Measurements from ENCODE around the gene CD300A. TPM values are rescaled to one million over a fixed set of nuclear protein-coding genes. Genes with fewer than 3 reads are reported as not detected.
"Not testable (repeated sequence)": the region's sequence is repeated elsewhere in the genome, so short reads cannot be mapped to it uniquely, and the experiment has no call there.

The CD300A gene
- total and polyA plus RNA-seq, 2 of the 4 experiments (the other 2 are of a cell fraction) = not detected

GRCh38 chr17:74485841-74486240, 19.4 kb downstream of the CD300A start:
- no peak overlapping the region for H3K14ac ChIP-seq (replicated peaks; ENCODE audit: low read depth, low read length)
- H3K36me3 ChIP-seq (ENCODE audit: control insufficient read depth, insufficient read depth, low read length) = no peaks in the 10 kb centered on the region
- POLR2A ChIA-PET (ENCODE audit: unreplicated experiment) = no interaction called here
- H3K9me3 ChIP-seq (ENCODE audit: control insufficient read depth, insufficient read depth, low read length) = peaks cover 6% of the 10 kb centered on the region; the same call in 1 of the 2 replicates
- H3K23ac ChIP-seq (ENCODE audit: low read depth, low read length) = no peak overlapping the region
- DNase-seq (no peak), ATAC-seq (ENCODE audit: low read depth) (no peak)
- no peak overlapping the region for H3K9ac ChIP-seq (ENCODE audit: low read depth, low read length)
- H3K9me1 ChIP-seq (ENCODE audit: insufficient read depth, low read length) = no peaks in the 10 kb centered on the region
- H3K27ac ChIP-seq (ENCODE audit: insufficient read depth, low read length) = no peak overlapping the region
- no peak overlapping the region for H2AK9ac ChIP-seq (replicated peaks; ENCODE audit: low read depth, low read length, poor library complexity)
- dilution Hi-C loops (cut with HindIII; ENCODE audit: low sequenced_read_pairs, unreplicated experiment) (no loop called here), in situ Hi-C loops (cut with MboI; ENCODE audit: low sequenced_read_pairs) (no loop called here), intact Hi-C loops (cut with micrococcal nuclease) (no loop called here)
- no TSS peak for BruUV-seq (replicated peaks)
- H3K79me1 ChIP-seq (ENCODE audit: low read depth in 1 of 2, low read length in 2 of 2) = no peaks in the 10 kb centered on the region
- no peak overlapping the region for H3K4me2 ChIP-seq (ENCODE audit: low read depth, low read length)
- no peak overlapping the region for H2BK120ac ChIP-seq (ENCODE audit: low read depth, low read length)
- H2AFZ ChIP-seq (replicated peaks; ENCODE audit: low read length, poor library complexity) = no peak overlapping the region
- no CpG with 5 or more reads among the region's 5 CpGs for WGBS, 2 experiments (ENCODE audit: extremely low coverage in 2 of 2, insufficient read length in 1 of 2)
- H3K4ac ChIP-seq (ENCODE audit: low read depth, low read length) = no peak overlapping the region
- H3K4me3 ChIP-seq (ENCODE audit: insufficient read depth, low read depth, low read length) = no peak overlapping the region
- no peak overlapping the region for H3K18ac ChIP-seq (ENCODE audit: low read depth, low read length)
- H2AK5ac ChIP-seq (ENCODE audit: low read depth, low read length) = no peak overlapping the region
- H4K8ac ChIP-seq (ENCODE audit: low read depth in 2 of 2, low read length in 2 of 2) = no peak overlapping the region
- no peaks in the 10 kb centered on the region for H3K4me1 ChIP-seq (ENCODE audit: control insufficient read depth, insufficient read depth, low read length)
- H4K20me1 ChIP-seq (ENCODE audit: insufficient read depth, low read length) = no peaks in the 10 kb centered on the region
- TF ChIP-seq BHLHE40 (IDR thresholded peaks at IDR 0.05; ENCODE audit: low read depth, low read length) = no peak
- TF ChIP-seq CEBPB (IDR thresholded peaks at IDR 0.05; ENCODE audit: low read depth, low read length) = no peak
- TF ChIP-seq POLR2A (IDR thresholded peaks at IDR 0.05; ENCODE audit: low read depth, low read length) = no peak
- H4K5ac ChIP-seq (ENCODE audit: low read depth, low read length) = no peak overlapping the region
- H3K56ac ChIP-seq (ENCODE audit: extremely low read depth, insufficient read depth, low read length) = no peak overlapping the region
- CTCF ChIA-PET = no interaction called here
- no peak overlapping the region for H2BK20ac ChIP-seq (ENCODE audit: low read depth, low read length)
- H3K27me3 ChIP-seq (ENCODE audit: control insufficient read depth, insufficient read depth, low read length) = no peaks in the 10 kb centered on the region
- H2BK15ac ChIP-seq (ENCODE audit: low read depth, low read length) = no peak overlapping the region
- H2BK5ac ChIP-seq (ENCODE audit: low read depth, low read length, poor library complexity, severe bottlenecking) = no peak overlapping the region
- H4K91ac ChIP-seq (ENCODE audit: insufficient read depth, low read depth, low read length) = no peak overlapping the region

GRCh38 chr17:74488276-74488675, 21.8 kb downstream of the CD300A start:
- ATAC-seq (ENCODE audit: low read depth); H3K23ac ChIP-seq (ENCODE audit: low read depth, low read length); H3K56ac ChIP-seq (ENCODE audit: extremely low read depth, insufficient read depth, low read length); intact Hi-C loops (cut with micrococcal nuclease); CTCF ChIA-PET; H3K9ac ChIP-seq (ENCODE audit: low read depth, low read length); H3K9me3 ChIP-seq (ENCODE audit: control insufficient read depth, insufficient read depth, low read length); DNase-seq; H3K18ac ChIP-seq (ENCODE audit: low read depth, low read length); H2BK5ac ChIP-seq (ENCODE audit: low read depth, low read length, poor library complexity, severe bottlenecking); H3K27ac ChIP-seq (ENCODE audit: insufficient read depth, low read length); H2AK9ac ChIP-seq (replicated peaks; ENCODE audit: low read depth, low read length, poor library complexity); H3K9me1 ChIP-seq (ENCODE audit: insufficient read depth, low read length); H2BK15ac ChIP-seq (ENCODE audit: low read depth, low read length); H4K5ac ChIP-seq (ENCODE audit: low read depth, low read length); H3K4me2 ChIP-seq (ENCODE audit: low read depth, low read length); H2BK120ac ChIP-seq (ENCODE audit: low read depth, low read length); H3K27me3 ChIP-seq (ENCODE audit: control insufficient read depth, insufficient read depth, low read length); H3K79me1 ChIP-seq (ENCODE audit: low read depth in 1 of 2, low read length in 2 of 2); H2AK5ac ChIP-seq (ENCODE audit: low read depth, low read length); H3K14ac ChIP-seq (replicated peaks; ENCODE audit: low read depth, low read length); BruUV-seq (replicated peaks); H2AFZ ChIP-seq (replicated peaks; ENCODE audit: low read length, poor library complexity); POLR2A ChIA-PET (ENCODE audit: unreplicated experiment); dilution Hi-C loops (cut with HindIII; ENCODE audit: low sequenced_read_pairs, unreplicated experiment); in situ Hi-C loops (cut with MboI; ENCODE audit: low sequenced_read_pairs); H3K4me1 ChIP-seq (ENCODE audit: control insufficient read depth, insufficient read depth, low read length); H3K4me3 ChIP-seq (ENCODE audit: insufficient read depth, low read depth, low read length); H3K4ac ChIP-seq (ENCODE audit: low read depth, low read length); H4K20me1 ChIP-seq (ENCODE audit: insufficient read depth, low read length); H2BK20ac ChIP-seq (ENCODE audit: low read depth, low read length); H3K36me3 ChIP-seq (ENCODE audit: control insufficient read depth, insufficient read depth, low read length); H4K91ac ChIP-seq (ENCODE audit: insufficient read depth, low read depth, low read length); H4K8ac ChIP-seq (ENCODE audit: low read depth in 2 of 2, low read length in 2 of 2): not testable (repeated sequence)
- WGBS, 2 experiments (ENCODE audit: extremely low coverage in 2 of 2, insufficient read length in 1 of 2) = 80% methylated on average over 2 of the region's 4 CpGs; no CpG with 5 or more reads in 1 of the 2 experiments

All from IMR-90 (cell line).